ENCODE measurements around the gene PTCSC3.

DNA sequence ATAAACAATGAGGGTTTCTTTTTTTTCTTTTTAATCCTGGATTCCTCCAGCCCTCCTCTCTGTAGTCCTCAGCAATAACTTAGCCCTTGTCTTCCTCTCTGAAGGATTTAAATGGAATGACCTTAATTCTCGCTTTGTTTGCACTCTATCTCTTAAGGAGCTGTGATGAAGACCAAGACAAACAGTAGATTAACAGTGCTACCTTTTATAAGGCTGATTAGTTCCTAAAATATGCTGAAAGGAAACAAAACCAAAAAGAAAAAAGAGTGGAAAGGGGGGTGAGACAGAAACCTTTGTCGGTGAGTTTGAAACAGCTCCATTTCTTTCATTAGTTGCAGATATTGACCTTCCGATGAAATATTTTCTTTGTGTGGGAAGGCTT, 38.7 kb upstream of the PTCSC3 start:
- TF ChIP-seq, protein P1, sequence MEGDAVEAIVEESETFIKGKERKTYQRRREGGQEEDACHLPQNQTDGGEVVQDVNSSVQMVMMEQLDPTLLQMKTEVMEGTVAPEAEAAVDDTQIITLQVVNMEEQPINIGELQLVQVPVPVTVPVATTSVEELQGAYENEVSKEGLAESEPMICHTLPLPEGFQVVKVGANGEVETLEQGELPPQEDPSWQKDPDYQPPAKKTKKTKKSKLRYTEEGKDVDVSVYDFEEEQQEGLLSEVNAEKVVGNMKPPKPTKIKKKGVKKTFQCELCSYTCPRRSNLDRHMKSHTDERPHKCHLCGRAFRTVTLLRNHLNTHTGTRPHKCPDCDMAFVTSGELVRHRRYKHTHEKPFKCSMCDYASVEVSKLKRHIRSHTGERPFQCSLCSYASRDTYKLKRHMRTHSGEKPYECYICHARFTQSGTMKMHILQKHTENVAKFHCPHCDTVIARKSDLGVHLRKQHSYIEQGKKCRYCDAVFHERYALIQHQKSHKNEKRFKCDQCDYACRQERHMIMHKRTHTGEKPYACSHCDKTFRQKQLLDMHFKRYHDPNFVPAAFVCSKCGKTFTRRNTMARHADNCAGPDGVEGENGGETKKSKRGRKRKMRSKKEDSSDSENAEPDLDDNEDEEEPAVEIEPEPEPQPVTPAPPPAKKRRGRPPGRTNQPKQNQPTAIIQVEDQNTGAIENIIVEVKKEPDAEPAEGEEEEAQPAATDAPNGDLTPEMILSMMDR (IDR thresholded peaks at IDR 0.05): no peak
- TF ChIP-seq EP300 (IDR thresholded peaks at IDR 0.05): no peak
- no peak for TF ChIP-seq POLR2A (IDR thresholded peaks at IDR 0.05)

All from tibial nerve (tissue), 4 donors.